ENCODE measurements around the gene C22orf15. TPM values are rescaled to one million over a fixed set of nuclear protein-coding genes. Genes with fewer than 3 reads are reported as not detected.

The C22orf15 gene
- total RNA-seq, 1 donor: 0.18 TPM

GRCh38 chr22:23803001-23803819 is 40.4 kb downstream of the C22orf15 start:
- TF ChIP-seq CTCF (IDR thresholded peaks at IDR 0.05; ENCODE audit: insufficient read depth, low read length): no peak
- DNase-seq (ENCODE audit: low read depth): no peak
- no peak overlapping the region for H3K4me3 ChIP-seq (ENCODE audit: low read depth, low read length)

GRCh38 chr22:23804781-23805291 is 42.0 kb downstream of the C22orf15 start:
- no peak for DNase-seq (ENCODE audit: low read depth)
- H3K4me3 ChIP-seq (ENCODE audit: low read depth, low read length): no peak overlapping the region
- TF ChIP-seq CTCF (IDR thresholded peaks at IDR 0.05; ENCODE audit: insufficient read depth, low read length): no peak

- no peak for DNase-seq (ENCODE audit: low read depth)
- no peak for TF ChIP-seq CTCF (IDR thresholded peaks at IDR 0.05; ENCODE audit: insufficient read depth, low read length)
- no peak overlapping the region for H3K4me3 ChIP-seq (ENCODE audit: low read depth, low read length)
These were observed 44.0 kb downstream of the C22orf15 start for GRCh38 chr22:23806837-23807236.

- no peak overlapping the region for H3K4me3 ChIP-seq (ENCODE audit: low read depth, low read length)
- no peak for DNase-seq (ENCODE audit: low read depth)
- TF ChIP-seq CTCF (IDR thresholded peaks at IDR 0.05; ENCODE audit: insufficient read depth, low read length): no peak
These were observed 49.6 kb downstream of the C22orf15 start for GRCh38 chr22:23812378-23812777.

Other genes with a start within 250 kb of the C22orf15 start
- not detected in 2 replicates for gene IGLL1, start 182.7 kb upstream of the C22orf15 start, total RNA-seq (ENCODE audit: low replicate concordance)
- gene DRICH1, start 130.7 kb upstream of the C22orf15 start, total RNA-seq (ENCODE audit: low replicate concordance): 0.09 TPM in 1 of 2 replicates, not detected in the other
- not detected in 2 replicates for gene RGL4, start 72.0 kb upstream of the C22orf15 start, total RNA-seq (ENCODE audit: low replicate concordance)
- gene ZNF70, start 11.9 kb upstream of the C22orf15 start, total RNA-seq (ENCODE audit: low replicate concordance): 5.3 and 5.9 TPM in 2 replicates
- not detected in 2 replicates for gene VPREB3, start 8.6 kb upstream of the C22orf15 start, total RNA-seq (ENCODE audit: low replicate concordance)
- 2.5 and 2.6 TPM in 2 replicates for gene CHCHD10, start 5.0 kb downstream of the C22orf15 start, total RNA-seq (ENCODE audit: low replicate concordance)
- gene MMP11, start 9.9 kb downstream of the C22orf15 start, total RNA-seq (ENCODE audit: low replicate concordance): 5.1 and 47.8 TPM in 2 replicates
- 55.2 and 96.1 TPM in 2 replicates for gene SMARCB1, start 24.0 kb downstream of the C22orf15 start, total RNA-seq (ENCODE audit: low replicate concordance)
- gene DERL3, start 76.0 kb downstream of the C22orf15 start, total RNA-seq (ENCODE audit: low replicate concordance): 0.36 TPM in 1 of 2 replicates, not detected in the other
- 11.4 and 11.9 TPM in 2 replicates for gene SLC2A11, start 94.9 kb downstream of the C22orf15 start, total RNA-seq (ENCODE audit: low replicate concordance)
- 27.3 and 160 TPM in 2 replicates for gene MIF, start 131.4 kb downstream of the C22orf15 start, total RNA-seq (ENCODE audit: low replicate concordance)
- gene GSTT2B, start 198.2 kb downstream of the C22orf15 start, total RNA-seq (ENCODE audit: low replicate concordance): 4.9 and 9.0 TPM in 2 replicates
- 0.81 and 1.8 TPM in 2 replicates for gene DDTL, start 203.9 kb downstream of the C22orf15 start, total RNA-seq (ENCODE audit: low replicate concordance)
- gene DDT, start 211.5 kb downstream of the C22orf15 start, total RNA-seq (ENCODE audit: low replicate concordance): 36.4 and 82.9 TPM in 2 replicates
- gene GSTT2, start 217.1 kb downstream of the C22orf15 start, total RNA-seq (ENCODE audit: low replicate concordance): 0.54 TPM in 1 of 2 replicates, not detected in the other
- gene GSTT4, start 242.5 kb downstream of the C22orf15 start, total RNA-seq (ENCODE audit: low replicate concordance): not detected in 2 replicates
- 49.2 and 70.5 TPM in 2 replicates for gene CABIN1, start 248.3 kb downstream of the C22orf15 start, total RNA-seq (ENCODE audit: low replicate concordance)